Smooth muscle cell (in vitro differentiated cells): ENCODE data around the gene GMDS. TPM values are rescaled to one million over a fixed set of nuclear protein-coding genes. Genes with fewer than 3 reads are reported as not detected.

Experiments
- DNase-seq: peaks from one replicate; lab custom pipeline; 2025; ENCODE audit not compliant: unreplicated experiment; lab: John Stamatoyannopoulos, UW
- H2AFZ ChIP-seq: fragments of 200-600 bp; sonication (generic); 2 replicates; pipeline ENCODE4 v1.6.0; 2016; ENCODE audit warnings: antibody characterized with exemption, low read depth, mild to moderate bottlenecking
- H3F3A ChIP-seq: fragments of 200-600 bp; sonication (generic); 2 replicates; pipeline ENCODE4 v1.6.0; 2017; ENCODE audit warnings: antibody characterized with exemption, low read depth
- H3K27ac ChIP-seq: fragments of 200-600 bp; sonication (generic); 2 replicates; pipeline ENCODE4 v1.5.1; 2016; ENCODE audit warnings: low read depth, mild to moderate bottlenecking
- H3K27me3 ChIP-seq: fragments of 200-600 bp; sonication (generic); 2 replicates; pipeline ENCODE4 v1.6.1; 2016; ENCODE audit warnings: low read depth, mild to moderate bottlenecking
- H3K36me3 ChIP-seq: fragments of 200-600 bp; sonication (generic); 2 replicates; pipeline ENCODE4 v1.5.1; 2016; ENCODE audit warnings: low read depth
- H3K4me1 ChIP-seq: fragments of 200-600 bp; sonication (generic); 2 replicates; pipeline ENCODE4 v1.5.1; 2016; ENCODE audit warnings: low read depth
- H3K4me2 ChIP-seq: fragments of 200-600 bp; sonication (generic); 2 replicates; pipeline ENCODE4 v1.6.0; 2016; ENCODE audit warnings: mild to moderate bottlenecking
- H3K4me3 ChIP-seq: fragments of 200-600 bp; sonication (generic); 2 replicates; pipeline ENCODE4 v1.5.1; 2016; ENCODE audit warnings: mild to moderate bottlenecking
- H3K79me2 ChIP-seq: fragments of 200-600 bp; sonication (generic); 2 replicates; pipeline ENCODE4 v1.6.0; 2016; ENCODE audit warnings: low read depth, mild to moderate bottlenecking
- H3K9ac ChIP-seq: fragments of 200-600 bp; sonication (generic); 2 replicates; pipeline ENCODE4 v1.6.0; 2016; ENCODE audit warnings: low read depth
- H3K9me3 ChIP-seq: fragments of 200-600 bp; sonication (generic); replicated peaks from 2 replicates; pipeline ENCODE4 v1.5.1; 2016; ENCODE audit warnings: low read depth
- H4K20me1 ChIP-seq: fragments of 200-600 bp; sonication (generic); 2 replicates; pipeline ENCODE4 v1.6.0; 2016; ENCODE audit warnings: low read depth
- CTCF ChIP-seq: fragments of 200-600 bp; sonication (generic); IDR thresholded peaks from 2 replicates; pipeline ENCODE4 v1.5.1; 2017; ENCODE audit warnings: borderline replicate concordance, mild to moderate bottlenecking, antibody characterized with exemption; ENCODE audit not compliant: insufficient read depth, poor library complexity, severe bottlenecking
- WGBS: methylation state at CpG from one replicate; pipeline ENCODE4 v1.1.7; 2016; ENCODE audit warnings: low lambda C conversion rate; 5-methylcytosine and 5-hydroxymethylcytosine counted together
- polyA plus RNA-seq: library from polyadenylated mRNA; unstranded; fragments of >200 nt; fragmentation: Nextera tagmentation; extraction: Ambion mirVana; gene quantifications from 2 replicates; pipeline ENCODE4 v1.2.1, GENCODE V29; 2016
- total RNA-seq: library from RNA; depleted of rRNA; stranded (reverse); fragments of >200 nt; gene quantifications from 2 replicates; pipeline ENCODE4 v1.2.3, GENCODE V29; 2014

GMDS gene
- total RNA-seq (3.2 and 3.7 TPM in 2 replicates), polyA plus RNA-seq (8.5 and 9.7 TPM in 2 replicates)

GRCh38 chr6:2245103-2245876, at the start of gene GMDS:
TSS of gene GMDS (minus strand) at chr6:2245605.
- Histone ChIP-seq H3K4me2 (peak within 1 kb of the TSS; percentile 93), H3K27ac (peak within 1 kb of the TSS; percentile 54), H3F3A (no peaks in the 10 kb centered on the region), H3K4me1 (peaks cover 4% of the 10 kb centered on the region), H3K79me2 (no peaks in the 10 kb centered on the region), H3K9me3 (no peaks in the 10 kb centered on the region), H2AFZ (peak within 1 kb of the TSS; percentile 97), H3K27me3 (no peaks in the 10 kb centered on the region), H4K20me1 (no peaks in the 10 kb centered on the region), H3K4me3 (peak within 1 kb of the TSS; percentile 86), H3K36me3 (no peaks in the 10 kb centered on the region), H3K9ac (peak within 1 kb of the TSS; percentile 82)
- peak; percentile 46 for DNase-seq
- no peak for TF ChIP-seq CTCF
- 2% methylated on average over 81 of the region's 97 CpGs for WGBS

GRCh38 chr6:2285510-2285909, 40.1 kb upstream of the GMDS start:
- Histone ChIP-seq H2AFZ (no peak overlapping the region), H3K27me3 (no peaks in the 10 kb centered on the region), H3K79me2 (no peaks in the 10 kb centered on the region), H3K4me2 (no peak overlapping the region), H3K9ac (no peak overlapping the region), H3K9me3 (no peaks in the 10 kb centered on the region), H3K36me3 (no peaks in the 10 kb centered on the region), H3K4me3 (no peak overlapping the region), H4K20me1 (no peaks in the 10 kb centered on the region), H3K4me1 (no peaks in the 10 kb centered on the region), H3F3A (no peaks in the 10 kb centered on the region), H3K27ac (no peak overlapping the region)
- TF ChIP-seq CTCF, result no peak
- DNase-seq, result no peak
- WGBS, result 82% methylated on average over 1 of the region's 1 CpG

- Histone ChIP-seq H3K27ac (no peak overlapping the region), H3K27me3 (no peaks in the 10 kb centered on the region), H3K4me2 (peak overlapping the region; percentile 6), H3K4me3 (no peak overlapping the region), H2AFZ (no peak overlapping the region), H3K4me1 (no peaks in the 10 kb centered on the region), H3F3A (no peaks in the 10 kb centered on the region), H3K9ac (no peak overlapping the region), H3K9me3 (peaks cover 5% of the 10 kb centered on the region), H3K79me2 (no peaks in the 10 kb centered on the region), H3K36me3 (no peaks in the 10 kb centered on the region), H4K20me1 (no peaks in the 10 kb centered on the region)
- no peak for TF ChIP-seq CTCF
- 87% methylated on average over 2 of the region's 2 CpGs for WGBS
- DNase-seq, result no peak
These were observed 30.5 kb upstream of the GMDS start for GRCh38 chr6:2275892-2276242.
